Mucosa of descending colon (tissue), 3 donors: ENCODE data around the gene TMEM106A. TPM values are rescaled to one million over a fixed set of nuclear protein-coding genes. Genes with fewer than 3 reads are reported as not detected.

Experiments
- total RNA-seq, 3 donors: library from RNA; stranded (reverse); fragmentation: NEBNext Ultra II Directional in 2 of 3; extraction: Animal tissue kit (Norgen Biotek cat#: 25700) in 2 of 3; gene quantifications; one replicate each; pipeline versions ENCODE4 v1.2.1 to v1.2.4, GENCODE V29; 2021 to 2023
- donor health status: DM: no; HTN: no; CAD: no; lungs with moderate emphysema.
- donor health status: DM: no; HTN: no; CAD: no.
- donor health status: DM: no; HTN: yes; CAD: no.

The TMEM106A gene
- total RNA-seq, 3 donors from 2014 or later = 11.8 to 12.5 (median 12.0) TPM

Other genes with a start within 250 kb of the TMEM106A start
- gene AARSD1, start 247.4 kb upstream of the TMEM106A start, total RNA-seq = 10 to 100 TPM; 25.9 to 30.7 (median 29.4) TPM
- 1 to 10 TPM; 3.8 to 5.5 (median 4.4) TPM for gene PTGES3L, start 231.8 kb upstream of the TMEM106A start, total RNA-seq
- 10 to 100 TPM; 22.2 to 27.0 (median 26.2) TPM for gene RUNDC1, start 231.3 kb upstream of the TMEM106A start, total RNA-seq
- 100 to 1,000 TPM; 459 to 804 (median 648) TPM for gene RPL27, start 213.5 kb upstream of the TMEM106A start, total RNA-seq
- gene IFI35, start 205.1 kb upstream of the TMEM106A start, total RNA-seq = 10 to 100 TPM; 39.2 to 58.2 (median 39.3) TPM
- 100 to 1,000 TPM in 1 of 3 donors, 10 to 100 TPM in 2; 35.2 to 142 (median 48.7) TPM for gene VAT1, start 189.5 kb upstream of the TMEM106A start, total RNA-seq
- gene RND2, start 186.6 kb upstream of the TMEM106A start, total RNA-seq = 1 to 10 TPM in 1 of 3 donors, under 1 TPM in 2; 0.09 to 7.2 (median 0.51) TPM
- 10 to 100 TPM in 2 of 3 donors, 1 to 10 TPM in 1; 8.8 to 17.4 (median 10.3) TPM for gene BRCA1, start 86.5 kb upstream of the TMEM106A start, total RNA-seq
- gene NBR1, start 40.7 kb upstream of the TMEM106A start, total RNA-seq = 100 to 1,000 TPM; 116 to 164 (median 119) TPM
- not detected for gene CCDC200, start 16.7 kb downstream of the TMEM106A start, total RNA-seq
- gene RNU2-1, start 22.1 kb downstream of the TMEM106A start, total RNA-seq = 1,000 to 10,000 TPM; 3,750 to 8,379 (median 4,134) TPM
- 10 to 100 TPM in 1 of 3 donors, 1 to 10 TPM in 2; 2.3 to 34.3 (median 3.2) TPM for gene ARL4D, start 187.1 kb downstream of the TMEM106A start, total RNA-seq